ENCODE data around the gene SHMT2.

DNA sequence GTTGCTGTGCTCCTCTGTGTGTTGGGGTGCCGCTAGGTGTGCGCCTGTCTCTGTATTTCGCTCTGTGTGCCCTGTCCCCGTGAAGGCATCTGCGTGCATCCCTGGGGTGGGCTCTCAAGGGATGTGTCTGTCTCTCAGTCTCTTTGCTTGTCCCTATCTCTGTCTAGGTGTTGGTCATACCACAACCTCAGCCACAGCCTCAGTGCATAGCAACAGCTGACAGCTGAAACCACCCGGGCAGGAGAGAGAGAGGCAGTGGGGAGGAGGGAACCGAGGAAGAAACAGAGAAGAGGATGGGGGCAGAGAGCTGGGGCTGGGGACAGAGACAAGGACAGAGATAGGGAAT lies 13.9 kb upstream of the SHMT2 start:
- TF ChIP-seq, protein P1, sequence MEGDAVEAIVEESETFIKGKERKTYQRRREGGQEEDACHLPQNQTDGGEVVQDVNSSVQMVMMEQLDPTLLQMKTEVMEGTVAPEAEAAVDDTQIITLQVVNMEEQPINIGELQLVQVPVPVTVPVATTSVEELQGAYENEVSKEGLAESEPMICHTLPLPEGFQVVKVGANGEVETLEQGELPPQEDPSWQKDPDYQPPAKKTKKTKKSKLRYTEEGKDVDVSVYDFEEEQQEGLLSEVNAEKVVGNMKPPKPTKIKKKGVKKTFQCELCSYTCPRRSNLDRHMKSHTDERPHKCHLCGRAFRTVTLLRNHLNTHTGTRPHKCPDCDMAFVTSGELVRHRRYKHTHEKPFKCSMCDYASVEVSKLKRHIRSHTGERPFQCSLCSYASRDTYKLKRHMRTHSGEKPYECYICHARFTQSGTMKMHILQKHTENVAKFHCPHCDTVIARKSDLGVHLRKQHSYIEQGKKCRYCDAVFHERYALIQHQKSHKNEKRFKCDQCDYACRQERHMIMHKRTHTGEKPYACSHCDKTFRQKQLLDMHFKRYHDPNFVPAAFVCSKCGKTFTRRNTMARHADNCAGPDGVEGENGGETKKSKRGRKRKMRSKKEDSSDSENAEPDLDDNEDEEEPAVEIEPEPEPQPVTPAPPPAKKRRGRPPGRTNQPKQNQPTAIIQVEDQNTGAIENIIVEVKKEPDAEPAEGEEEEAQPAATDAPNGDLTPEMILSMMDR (IDR thresholded peaks at IDR 0.05 in 4 of 5, conservative IDR thresholded peaks at IDR 0.05 in 1 of 5): no peak
- TF ChIP-seq POLR2A (IDR thresholded peaks at IDR 0.05): no peak

All from gastrocnemius medialis (tissue), 4 donors.